ENCODE data around the gene CISH.

- TF ChIP-seq REST (IDR thresholded peaks at IDR 0.05) (no peak), SP1 (IDR thresholded peaks at IDR 0.05) (no peak), CTCF (IDR thresholded peaks at IDR 0.05; ENCODE audit: low read depth, low read length, missing input control) (no peak), YY1 (IDR thresholded peaks at IDR 0.05) (no peak), ATF3 (IDR thresholded peaks at IDR 0.05) (no peak), MAX (IDR thresholded peaks at IDR 0.05) (no peak), TAF1 (conservative IDR thresholded peaks at IDR 0.05) (no peak), EGR1 (IDR thresholded peaks at IDR 0.05; ENCODE audit: low read depth in 2 of 2) (no peak)
These were observed 6.4 kb upstream of the CISH start for GRCh38 chr3:50617911-50618481.

All from liver (tissue), 3 donors.